ENCODE data around the gene ADCY9. TPM values are rescaled to one million over a fixed set of nuclear protein-coding genes. Genes with fewer than 3 reads are reported as not detected.

Gene ADCY9
- polyA plus RNA-seq, 1 donor from 2014 or later = 6.3 TPM

DNA sequence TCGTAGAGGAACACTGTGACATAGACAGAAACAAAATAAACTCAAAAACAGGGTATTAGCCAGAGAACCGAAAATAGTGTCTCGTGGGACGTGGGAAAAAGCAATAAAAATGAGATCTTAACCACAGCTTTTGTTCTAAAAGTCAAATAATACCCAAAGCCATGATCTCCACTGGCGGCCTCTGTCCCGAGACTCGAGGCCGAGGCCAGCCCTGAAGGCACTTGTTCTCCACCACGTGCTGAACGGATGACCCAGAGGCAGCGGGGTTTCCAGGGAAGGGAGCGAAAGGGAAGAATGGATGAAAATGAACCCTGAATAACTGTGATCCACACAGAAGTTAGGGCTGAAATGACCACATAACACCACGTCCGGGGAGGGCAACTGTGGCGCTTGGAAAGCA is 150.9 kb downstream of the ADCY9 start:
- TF ChIP-seq RAD21 (conservative IDR thresholded peaks at IDR 0.05) (no peak), SMC3 (conservative IDR thresholded peaks at IDR 0.05; ENCODE audit: poor library complexity) (no peak), EP300 (conservative IDR thresholded peaks at IDR 0.05; ENCODE audit: poor library complexity, severe bottlenecking) (no peak), MXI1 (conservative IDR thresholded peaks at IDR 0.05; ENCODE audit: poor library complexity, severe bottlenecking) (no peak), TAF1 (IDR thresholded peaks at IDR 0.05; ENCODE audit: low read depth) (no peak), POLR2AphosphoS5 (IDR thresholded peaks at IDR 0.05) (no peak), EZH2 (IDR thresholded peaks at IDR 0.05; ENCODE audit: borderline replicate concordance, insufficient read depth, low read length, poor library complexity, severe bottlenecking) (no peak)
- TF ChIP-seq, protein P1, sequence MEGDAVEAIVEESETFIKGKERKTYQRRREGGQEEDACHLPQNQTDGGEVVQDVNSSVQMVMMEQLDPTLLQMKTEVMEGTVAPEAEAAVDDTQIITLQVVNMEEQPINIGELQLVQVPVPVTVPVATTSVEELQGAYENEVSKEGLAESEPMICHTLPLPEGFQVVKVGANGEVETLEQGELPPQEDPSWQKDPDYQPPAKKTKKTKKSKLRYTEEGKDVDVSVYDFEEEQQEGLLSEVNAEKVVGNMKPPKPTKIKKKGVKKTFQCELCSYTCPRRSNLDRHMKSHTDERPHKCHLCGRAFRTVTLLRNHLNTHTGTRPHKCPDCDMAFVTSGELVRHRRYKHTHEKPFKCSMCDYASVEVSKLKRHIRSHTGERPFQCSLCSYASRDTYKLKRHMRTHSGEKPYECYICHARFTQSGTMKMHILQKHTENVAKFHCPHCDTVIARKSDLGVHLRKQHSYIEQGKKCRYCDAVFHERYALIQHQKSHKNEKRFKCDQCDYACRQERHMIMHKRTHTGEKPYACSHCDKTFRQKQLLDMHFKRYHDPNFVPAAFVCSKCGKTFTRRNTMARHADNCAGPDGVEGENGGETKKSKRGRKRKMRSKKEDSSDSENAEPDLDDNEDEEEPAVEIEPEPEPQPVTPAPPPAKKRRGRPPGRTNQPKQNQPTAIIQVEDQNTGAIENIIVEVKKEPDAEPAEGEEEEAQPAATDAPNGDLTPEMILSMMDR (IDR thresholded peaks at IDR 0.05; ENCODE audit: poor library complexity, severe bottlenecking) = no peak
- TF ChIP-seq, protein P2, sequence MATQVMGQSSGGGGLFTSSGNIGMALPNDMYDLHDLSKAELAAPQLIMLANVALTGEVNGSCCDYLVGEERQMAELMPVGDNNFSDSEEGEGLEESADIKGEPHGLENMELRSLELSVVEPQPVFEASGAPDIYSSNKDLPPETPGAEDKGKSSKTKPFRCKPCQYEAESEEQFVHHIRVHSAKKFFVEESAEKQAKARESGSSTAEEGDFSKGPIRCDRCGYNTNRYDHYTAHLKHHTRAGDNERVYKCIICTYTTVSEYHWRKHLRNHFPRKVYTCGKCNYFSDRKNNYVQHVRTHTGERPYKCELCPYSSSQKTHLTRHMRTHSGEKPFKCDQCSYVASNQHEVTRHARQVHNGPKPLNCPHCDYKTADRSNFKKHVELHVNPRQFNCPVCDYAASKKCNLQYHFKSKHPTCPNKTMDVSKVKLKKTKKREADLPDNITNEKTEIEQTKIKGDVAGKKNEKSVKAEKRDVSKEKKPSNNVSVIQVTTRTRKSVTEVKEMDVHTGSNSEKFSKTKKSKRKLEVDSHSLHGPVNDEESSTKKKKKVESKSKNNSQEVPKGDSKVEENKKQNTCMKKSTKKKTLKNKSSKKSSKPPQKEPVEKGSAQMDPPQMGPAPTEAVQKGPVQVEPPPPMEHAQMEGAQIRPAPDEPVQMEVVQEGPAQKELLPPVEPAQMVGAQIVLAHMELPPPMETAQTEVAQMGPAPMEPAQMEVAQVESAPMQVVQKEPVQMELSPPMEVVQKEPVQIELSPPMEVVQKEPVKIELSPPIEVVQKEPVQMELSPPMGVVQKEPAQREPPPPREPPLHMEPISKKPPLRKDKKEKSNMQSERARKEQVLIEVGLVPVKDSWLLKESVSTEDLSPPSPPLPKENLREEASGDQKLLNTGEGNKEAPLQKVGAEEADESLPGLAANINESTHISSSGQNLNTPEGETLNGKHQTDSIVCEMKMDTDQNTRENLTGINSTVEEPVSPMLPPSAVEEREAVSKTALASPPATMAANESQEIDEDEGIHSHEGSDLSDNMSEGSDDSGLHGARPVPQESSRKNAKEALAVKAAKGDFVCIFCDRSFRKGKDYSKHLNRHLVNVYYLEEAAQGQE (IDR thresholded peaks at IDR 0.05; ENCODE audit: borderline replicate concordance) = no peak
- Histone ChIP-seq H3F3A (ENCODE audit: insufficient read depth, low read length, poor library complexity, severe bottlenecking) (no peaks in the 10 kb centered on the region), H3K4me3 (ENCODE audit: low read length) (no peak overlapping the region), H3K27ac (ENCODE audit: low read length) (no peak overlapping the region), H2AFZ (ENCODE audit: low read depth, low read length) (no peak overlapping the region), H4K20me1 (ENCODE audit: insufficient read depth) (no peaks in the 10 kb centered on the region), H3K79me2 (replicated peaks; ENCODE audit: insufficient read depth, low read length) (no peaks in the 10 kb centered on the region), H3K36me3 (ENCODE audit: insufficient read depth, low read length) (no peaks in the 10 kb centered on the region), H3K9ac (ENCODE audit: low read length) (no peak overlapping the region), H3K9me2 (ENCODE audit: insufficient read depth, low read length) (no peaks in the 10 kb centered on the region), H3K9me3 (ENCODE audit: low read length) (no peaks in the 10 kb centered on the region), H3K27me3 (ENCODE audit: insufficient read depth, low read depth, low read length) (no peaks in the 10 kb centered on the region), H3K4me2 (ENCODE audit: low read length) (no peak overlapping the region)

DNA sequence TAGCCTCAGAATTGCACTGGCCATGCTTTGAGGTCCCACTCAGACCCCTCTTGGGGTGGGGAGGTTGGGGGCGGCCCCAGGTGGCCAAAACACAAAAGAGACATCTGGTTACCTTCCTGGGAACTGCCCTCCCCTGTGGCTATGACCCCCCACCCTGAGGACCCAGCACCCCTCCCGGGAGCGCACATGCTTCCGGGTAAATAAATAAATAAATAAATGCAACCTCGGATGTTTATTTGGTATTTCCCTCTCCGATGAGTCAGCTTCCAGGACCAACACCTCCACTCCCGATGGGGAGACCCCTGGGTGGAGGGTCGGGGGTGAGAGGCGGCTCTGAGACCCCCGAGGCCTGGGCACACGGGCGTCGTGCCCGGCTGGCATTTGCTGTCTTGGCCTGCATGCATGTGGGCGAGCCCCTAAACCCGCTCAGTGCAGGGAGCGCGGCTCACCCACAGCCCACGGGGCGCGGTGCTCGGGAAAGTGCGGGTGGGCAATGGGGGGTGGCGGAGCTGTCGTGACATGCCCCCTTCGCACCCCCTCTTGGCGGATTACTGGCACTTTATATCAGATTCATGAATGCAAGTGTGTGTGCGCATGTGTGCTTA is 151.5 kb downstream of the ADCY9 start:
- Histone ChIP-seq H3K36me3 (ENCODE audit: insufficient read depth, low read length) (no peaks in the 10 kb centered on the region), H3K4me3 (ENCODE audit: low read length) (no peak overlapping the region), H3F3A (ENCODE audit: insufficient read depth, low read length, poor library complexity, severe bottlenecking) (no peaks in the 10 kb centered on the region), H3K9ac (ENCODE audit: low read length) (no peak overlapping the region), H3K9me2 (ENCODE audit: insufficient read depth, low read length) (no peaks in the 10 kb centered on the region), H3K27ac (ENCODE audit: low read length) (no peak overlapping the region), H3K4me2 (ENCODE audit: low read length) (no peak overlapping the region), H3K79me2 (replicated peaks; ENCODE audit: insufficient read depth, low read length) (no peaks in the 10 kb centered on the region), H3K27me3 (ENCODE audit: insufficient read depth, low read depth, low read length) (no peaks in the 10 kb centered on the region), H3K9me3 (ENCODE audit: low read length) (no peaks in the 10 kb centered on the region), H4K20me1 (ENCODE audit: insufficient read depth) (no peaks in the 10 kb centered on the region), H2AFZ (ENCODE audit: low read depth, low read length) (no peak overlapping the region)
- TF ChIP-seq, protein P2 (IDR thresholded peaks at IDR 0.05; ENCODE audit: borderline replicate concordance) = no peak
- no peak for TF ChIP-seq TAF1 (IDR thresholded peaks at IDR 0.05; ENCODE audit: low read depth)
- TF ChIP-seq, protein P1 (IDR thresholded peaks at IDR 0.05; ENCODE audit: poor library complexity, severe bottlenecking) = no peak
- no peak for TF ChIP-seq MXI1 (conservative IDR thresholded peaks at IDR 0.05; ENCODE audit: poor library complexity, severe bottlenecking)
- no peak for TF ChIP-seq POLR2AphosphoS5 (IDR thresholded peaks at IDR 0.05)
- TF ChIP-seq EZH2 (IDR thresholded peaks at IDR 0.05; ENCODE audit: borderline replicate concordance, insufficient read depth, low read length, poor library complexity, severe bottlenecking) = no peak
- no peak for TF ChIP-seq SMC3 (conservative IDR thresholded peaks at IDR 0.05; ENCODE audit: poor library complexity)
- no peak for TF ChIP-seq RAD21 (conservative IDR thresholded peaks at IDR 0.05)
- no peak for TF ChIP-seq EP300 (conservative IDR thresholded peaks at IDR 0.05; ENCODE audit: poor library complexity, severe bottlenecking)

Measured in neural cell (in vitro differentiated cells).